NCI-H1436 treated with DMSO at 0.1 percent for 48 hours (cell line): ENCODE data around the gene UHRF1.
"Not testable (repeated sequence)": the region's sequence is repeated elsewhere in the genome, so short reads cannot be mapped to it uniquely, and the experiment has no call there.

ENCODE experiments used
- DNase-seq: peaks from one replicate; lab custom pipeline; 2025; lab: John Stamatoyannopoulos, UW

Gene UHRF1

GRCh38 chr19:4935444-4935843 is 26.1 kb downstream of the UHRF1 start:
- no peak for DNase-seq

DNA sequence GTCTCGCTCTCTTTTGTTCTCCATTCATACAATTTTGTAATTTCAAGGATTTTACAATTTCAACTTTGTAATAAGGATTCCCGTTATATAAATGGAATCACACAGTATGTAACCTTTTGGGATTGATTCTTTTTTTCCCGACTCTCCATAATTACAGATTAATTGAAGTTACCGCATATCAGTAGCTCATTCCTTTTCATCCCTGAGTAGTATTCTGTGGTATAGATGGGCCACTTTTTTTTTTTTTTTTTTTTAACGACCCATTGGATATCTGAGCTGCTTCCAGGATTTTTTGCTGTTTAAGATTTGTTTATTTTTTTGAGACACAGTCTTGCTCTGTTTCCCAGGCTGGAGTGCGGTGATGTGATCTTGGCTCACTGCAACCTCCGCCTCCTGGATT is 27.8 kb downstream of the UHRF1 start:
- DNase-seq = no peak

- DNase-seq = not testable (repeated sequence)
Observed at GRCh38 chr19:4938461-4938860, 29.2 kb downstream of the UHRF1 start.

GRCh38 chr19:4939466-4939865 is 30.2 kb downstream of the UHRF1 start:
- DNase-seq = no peak

DNA sequence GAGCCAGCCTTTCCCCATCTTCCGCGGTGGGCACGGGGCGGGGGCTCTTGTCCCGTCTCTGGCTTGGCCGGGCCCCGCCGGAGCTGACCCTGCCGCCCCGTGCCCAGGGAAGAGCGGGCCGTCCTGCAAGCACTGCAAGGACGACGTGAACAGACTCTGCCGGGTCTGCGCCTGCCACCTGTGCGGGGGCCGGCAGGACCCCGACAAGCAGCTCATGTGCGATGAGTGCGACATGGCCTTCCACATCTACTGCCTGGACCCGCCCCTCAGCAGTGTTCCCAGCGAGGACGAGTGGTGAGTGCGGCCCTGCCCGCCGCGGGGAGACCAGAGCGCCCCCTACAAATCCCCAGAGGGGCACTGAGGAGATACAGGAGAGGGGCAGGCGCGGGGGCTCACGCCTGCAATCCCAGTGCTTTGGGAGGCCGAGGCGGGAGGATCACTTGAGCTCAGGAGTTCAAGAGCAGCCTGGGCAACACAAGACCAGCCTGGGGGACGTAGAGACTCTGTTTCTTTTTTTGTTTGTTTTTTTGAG is 32.4 kb downstream of the UHRF1 start:
- DNase-seq = not testable (repeated sequence)

- not testable (repeated sequence) for DNase-seq
Observed at GRCh38 chr19:4950650-4951049, 41.3 kb downstream of the UHRF1 start.

- DNase-seq = no peak
Observed at GRCh38 chr19:4951656-4952055, 42.4 kb downstream of the UHRF1 start.

- no peak for DNase-seq
Observed at GRCh38 chr19:4952945-4953344, 43.6 kb downstream of the UHRF1 start.

DNA sequence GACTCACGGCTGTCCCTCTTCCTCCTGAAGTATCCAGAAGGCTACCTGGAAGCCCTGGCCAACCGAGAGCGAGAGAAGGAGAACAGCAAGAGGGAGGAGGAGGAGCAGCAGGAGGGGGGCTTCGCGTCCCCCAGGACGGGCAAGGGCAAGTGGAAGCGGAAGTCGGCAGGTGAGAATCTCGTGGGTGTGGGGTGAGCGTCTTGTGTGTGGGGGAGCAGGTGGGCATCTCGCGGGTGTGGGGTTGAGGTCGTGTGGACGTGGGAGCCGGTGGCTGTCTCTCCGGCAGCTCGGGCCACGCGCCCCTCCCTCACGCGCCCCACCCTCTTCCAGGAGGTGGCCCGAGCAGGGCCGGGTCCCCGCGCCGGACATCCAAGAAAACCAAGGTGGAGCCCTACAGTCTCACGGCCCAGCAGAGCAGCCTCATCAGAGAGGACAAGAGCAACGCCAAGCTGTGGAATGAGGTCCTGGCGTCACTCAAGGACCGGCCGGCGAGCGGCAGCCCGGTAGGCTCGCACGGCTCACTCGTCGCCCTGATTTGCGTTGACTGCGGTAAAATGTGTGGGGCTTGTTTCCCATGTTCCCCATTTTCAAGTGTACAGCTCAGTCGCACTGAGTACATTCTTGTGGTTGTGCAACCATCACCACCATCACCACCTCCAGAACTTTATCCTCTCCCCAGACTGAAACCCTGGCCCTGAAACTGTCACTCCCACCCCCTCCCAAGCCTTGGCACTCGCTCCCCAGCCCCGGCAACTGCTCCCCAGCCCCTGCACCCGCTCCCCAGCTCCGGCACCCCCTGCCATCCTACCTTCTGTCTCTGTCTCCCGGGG is 45.2 kb downstream of the UHRF1 start:
- DNase-seq = not testable (repeated sequence)

DNA sequence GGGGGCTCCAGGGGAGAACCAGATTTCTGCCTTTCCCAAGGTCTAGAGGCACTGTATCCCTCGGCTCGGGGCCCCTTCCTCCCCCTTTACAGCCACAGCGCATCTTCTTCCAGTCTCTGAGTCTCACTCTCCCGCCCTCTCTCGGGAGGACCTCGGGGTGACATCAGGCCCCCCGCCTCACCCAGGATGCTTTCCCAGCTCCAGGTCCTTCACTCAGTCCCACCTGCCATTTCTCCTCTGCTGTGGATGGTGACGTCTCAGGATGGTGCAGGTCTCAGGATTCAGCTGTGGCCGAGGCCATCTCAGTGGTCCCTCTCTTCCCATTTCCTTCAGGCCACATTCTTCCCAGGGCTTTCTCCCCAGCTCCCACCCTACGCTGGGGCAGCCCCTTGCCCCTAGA is 46.0 kb downstream of the UHRF1 start:
- no peak for DNase-seq

GRCh38 chr19:4957981-4958380 is 48.7 kb downstream of the UHRF1 start:
- DNase-seq = no peak

- DNase-seq = no peak
Observed at GRCh38 chr19:4962085-4962619, 52.9 kb downstream of the UHRF1 start.

DNA sequence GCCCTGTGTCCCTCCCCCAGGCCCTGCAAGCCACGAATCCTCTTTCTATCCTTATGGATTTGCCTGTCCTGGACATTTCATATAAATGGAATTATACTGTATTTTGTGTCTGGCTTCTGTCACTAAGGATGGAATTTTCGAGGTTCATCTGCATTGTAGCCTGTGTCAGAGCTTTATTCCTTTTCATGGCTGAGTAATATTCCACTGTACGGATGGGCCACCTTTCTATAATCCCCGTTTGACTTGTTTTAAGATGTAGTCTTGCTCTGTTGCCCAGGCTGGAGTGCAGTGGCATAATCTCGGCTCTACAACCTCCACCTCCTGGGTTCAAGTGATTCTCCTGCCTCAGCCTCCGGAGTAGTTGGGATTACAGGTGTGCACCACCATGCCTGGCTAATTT is 55.8 kb downstream of the UHRF1 start:
- DNase-seq = no peak

DNA sequence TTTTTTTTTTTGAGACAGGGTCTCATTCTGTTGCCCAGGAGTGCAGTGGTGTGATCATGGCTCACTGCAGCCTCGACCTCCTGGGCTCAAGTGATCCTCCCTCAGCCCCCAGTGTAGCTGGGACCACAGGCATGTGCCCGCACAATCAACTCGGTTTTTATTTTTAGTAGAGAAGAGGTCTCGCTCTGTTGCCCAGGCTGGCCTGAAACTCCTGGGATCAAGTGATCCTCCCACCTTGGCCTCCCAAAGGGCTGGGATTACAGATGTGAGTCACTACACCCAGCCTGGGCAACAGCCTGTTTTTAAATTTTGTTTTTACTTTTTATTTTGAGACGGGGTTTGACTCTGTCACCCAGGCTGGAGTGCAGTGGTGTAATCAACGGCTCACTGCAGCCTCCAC is 57.3 kb downstream of the UHRF1 start:
- no peak for DNase-seq

GRCh38 chr19:4967738-4968461 is 58.6 kb downstream of the UHRF1 start:
- no peak for DNase-seq

GRCh38 chr19:4968462-4969291 is 59.4 kb downstream of the UHRF1 start, which contains the start of gene KDM4B:
Gene KDM4B, plus strand, starts transcription at chr19:4969113. Its CDS starts 63,778 bp downstream, at chr19:5032891.
- peak; percentile 97 for DNase-seq

DNA sequence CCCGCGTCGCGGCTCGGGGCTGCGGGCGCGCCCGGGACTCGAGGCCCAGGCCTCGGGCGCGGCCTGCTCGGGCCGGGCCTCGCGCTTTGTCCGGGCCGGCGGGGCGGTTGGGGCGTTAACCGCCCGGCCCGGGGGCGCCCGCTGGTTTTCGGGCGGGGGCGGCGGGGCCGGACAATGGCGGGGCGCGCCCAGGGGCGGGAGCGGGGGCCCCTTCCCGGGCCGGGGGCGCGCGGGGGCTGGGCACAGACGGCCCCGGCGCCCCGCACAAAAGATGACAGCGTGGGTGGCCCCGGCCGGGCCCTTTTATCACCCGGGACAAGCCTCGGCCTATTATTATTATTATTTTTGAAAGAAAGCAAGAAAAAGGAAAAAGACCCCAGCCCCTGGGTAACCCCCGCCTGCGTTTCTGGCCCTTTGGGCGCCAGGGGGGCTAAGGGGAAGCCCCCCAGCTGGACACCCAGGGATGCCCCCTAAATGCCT is 60.0 kb downstream of the UHRF1 start:
- DNase-seq = no peak

GRCh38 chr19:4969772-4970531 is 60.7 kb downstream of the UHRF1 start:
- no peak for DNase-seq

DNA sequence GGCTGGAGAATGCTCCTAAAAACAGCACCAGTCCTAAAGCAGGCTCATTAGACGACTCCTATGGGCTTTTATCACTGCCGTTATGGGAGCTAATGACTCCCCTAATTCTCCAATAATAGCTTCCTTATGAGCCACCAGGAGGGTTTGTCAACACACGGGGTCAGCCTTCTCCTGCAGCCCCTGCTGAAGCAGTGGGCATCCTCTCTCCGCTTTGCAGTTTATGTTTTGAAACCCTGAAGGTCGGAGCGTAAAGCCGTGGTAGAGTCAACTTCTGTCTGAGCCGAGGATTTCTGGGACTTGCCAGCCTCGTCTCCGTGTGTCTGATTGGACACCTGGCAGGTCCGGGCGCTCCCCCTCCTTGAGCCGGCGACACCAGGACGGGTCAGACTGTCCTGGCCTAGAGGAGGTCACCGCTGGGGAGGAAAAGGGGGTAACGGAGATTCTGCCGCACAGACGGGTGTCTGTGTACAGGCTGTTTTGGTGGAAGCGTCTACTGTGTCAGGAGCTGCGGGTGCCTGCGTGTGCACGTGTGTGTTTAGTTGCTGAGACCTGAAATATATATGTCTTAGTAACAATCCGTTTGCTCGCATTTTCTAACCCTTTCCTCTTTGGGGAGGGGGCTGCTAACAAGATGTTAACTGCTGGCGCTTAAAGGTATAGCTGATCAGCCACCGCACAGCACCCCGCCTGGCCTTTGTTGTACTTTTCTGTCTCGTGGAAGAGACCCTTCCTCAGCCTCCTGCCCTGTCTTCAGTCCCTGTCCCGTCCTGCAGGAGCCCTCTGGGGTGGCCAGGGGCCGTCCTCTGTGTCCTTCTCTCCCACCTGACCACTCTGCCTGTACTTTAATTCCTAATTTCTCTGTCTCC is 61.5 kb downstream of the UHRF1 start:
- DNase-seq = no peak

- DNase-seq = no peak
Observed at GRCh38 chr19:4971424-4971793, 62.1 kb downstream of the UHRF1 start.
